ENCODE data around the gene ZBTB7C.

DNA sequence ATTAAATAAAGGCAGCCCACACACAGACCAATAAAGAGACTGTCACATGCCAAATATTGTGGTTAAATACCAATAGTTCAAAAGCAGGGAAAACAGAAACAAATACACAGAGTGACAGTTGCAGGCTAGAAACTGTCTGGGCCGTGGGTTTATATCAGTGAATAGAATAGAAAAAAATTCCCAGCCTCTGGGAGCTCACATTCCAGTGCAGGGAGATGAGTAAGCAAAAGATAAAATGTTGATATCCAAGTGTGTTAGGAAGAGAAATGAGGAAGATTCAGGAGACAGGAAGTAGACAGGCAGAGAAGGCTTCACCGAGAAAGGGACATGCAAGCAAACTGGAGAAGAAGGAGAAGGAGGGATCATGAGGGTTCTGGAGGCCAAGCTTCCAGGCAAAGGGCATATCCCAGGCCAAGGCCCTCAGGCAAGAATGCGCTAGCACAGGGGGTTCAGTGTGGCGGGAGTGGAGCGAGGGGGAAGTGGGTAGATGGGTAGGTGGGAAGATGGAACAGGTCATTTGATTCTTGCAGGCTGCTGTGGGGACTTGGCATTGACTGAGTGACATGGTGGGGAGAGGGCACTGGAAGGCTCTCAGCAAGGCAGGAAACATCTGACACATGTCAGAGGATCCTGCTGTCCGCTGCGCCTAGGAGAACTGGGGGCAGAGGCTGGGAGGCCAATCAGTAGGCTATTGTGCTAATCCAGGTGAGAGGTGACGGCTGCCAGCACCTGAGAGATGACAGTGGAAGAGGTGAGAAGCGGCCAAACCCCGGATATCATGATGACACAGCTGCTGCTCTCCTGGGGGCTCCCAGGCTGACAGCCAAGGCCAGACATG is 89.2 kb downstream of the ZBTB7C start:
- TF ChIP-seq POLR2A (IDR thresholded peaks at IDR 0.05): no peak
- TF ChIP-seq, protein P1, sequence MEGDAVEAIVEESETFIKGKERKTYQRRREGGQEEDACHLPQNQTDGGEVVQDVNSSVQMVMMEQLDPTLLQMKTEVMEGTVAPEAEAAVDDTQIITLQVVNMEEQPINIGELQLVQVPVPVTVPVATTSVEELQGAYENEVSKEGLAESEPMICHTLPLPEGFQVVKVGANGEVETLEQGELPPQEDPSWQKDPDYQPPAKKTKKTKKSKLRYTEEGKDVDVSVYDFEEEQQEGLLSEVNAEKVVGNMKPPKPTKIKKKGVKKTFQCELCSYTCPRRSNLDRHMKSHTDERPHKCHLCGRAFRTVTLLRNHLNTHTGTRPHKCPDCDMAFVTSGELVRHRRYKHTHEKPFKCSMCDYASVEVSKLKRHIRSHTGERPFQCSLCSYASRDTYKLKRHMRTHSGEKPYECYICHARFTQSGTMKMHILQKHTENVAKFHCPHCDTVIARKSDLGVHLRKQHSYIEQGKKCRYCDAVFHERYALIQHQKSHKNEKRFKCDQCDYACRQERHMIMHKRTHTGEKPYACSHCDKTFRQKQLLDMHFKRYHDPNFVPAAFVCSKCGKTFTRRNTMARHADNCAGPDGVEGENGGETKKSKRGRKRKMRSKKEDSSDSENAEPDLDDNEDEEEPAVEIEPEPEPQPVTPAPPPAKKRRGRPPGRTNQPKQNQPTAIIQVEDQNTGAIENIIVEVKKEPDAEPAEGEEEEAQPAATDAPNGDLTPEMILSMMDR (IDR thresholded peaks at IDR 0.05): no peak
- TF ChIP-seq EP300 (IDR thresholded peaks at IDR 0.05): no peak
